Progenitor cell of endocrine pancreas (in vitro differentiated cells): ENCODE measurements around the gene REXO1. TPM values are rescaled to one million over a fixed set of nuclear protein-coding genes. Genes with fewer than 3 reads are reported as not detected.
"Not testable (repeated sequence)": the region's sequence is repeated elsewhere in the genome, so short reads cannot be mapped to it uniquely, and the experiment has no call there.

Source experiments
- DNase-seq: peaks from one replicate; pipeline ENCODE4 v3.0.0; 2021; ENCODE audit warnings: low spot score; ENCODE audit not compliant: unreplicated experiment
- H3K27ac Mint-ChIP-seq: 2 replicates; pipeline ENCODE4 v1.8.0; 2021; ENCODE audit warnings: mild to moderate bottlenecking, moderate library complexity, mixed read lengths
- H3K27me3 Mint-ChIP-seq: 2 replicates; pipeline ENCODE4 v1.8.0; 2021; ENCODE audit warnings: mixed read lengths
- H3K36me3 Mint-ChIP-seq: 2 replicates; pipeline ENCODE4 v1.8.0; 2022; ENCODE audit warnings: mixed read lengths; ENCODE audit not compliant: insufficient read depth
- H3K4me1 Mint-ChIP-seq: 2 replicates; pipeline ENCODE4 v1.8.0; 2021; ENCODE audit warnings: low read depth, mixed read lengths
- H3K4me3 Mint-ChIP-seq: 2 replicates; pipeline ENCODE4 v1.8.0; 2021; ENCODE audit warnings: low read depth, mild to moderate bottlenecking, moderate library complexity, mixed read lengths
- H3K9me3 Mint-ChIP-seq: 2 replicates; pipeline ENCODE4 v1.8.0; 2021; ENCODE audit warnings: low read depth, mixed read lengths
- total RNA-seq: library from RNA; stranded (reverse); gene quantifications from 2 replicates; pipeline ENCODE4 v1.2.1, GENCODE V29; 2021
- TF ChIP-seq, protein P1 (sequence below): fragments of 200-600 bp; sonication (generic); IDR thresholded peaks from one replicate; pipeline ENCODE4 v1.5.0; 2021; ENCODE audit warnings: antibody characterized with exemption, mild to moderate bottlenecking; ENCODE audit not compliant: unreplicated experiment

Gene REXO1
- total RNA-seq, 1 donor from 2014 or later: 42.8 TPM

GRCh38 chr19:1876496-1877279 is 28.4 kb upstream of the REXO1 start:
- not testable (repeated sequence) for H3K27me3 Mint-ChIP-seq, DNase-seq, H3K9me3 Mint-ChIP-seq, H3K36me3 Mint-ChIP-seq
- Mint-ChIP-seq H3K4me1 (peaks cover 16% of the 10 kb centered on the region), H3K27ac (peak overlapping the region; percentile 84), H3K4me3 (peak overlapping the region; percentile 93)
- TF ChIP-seq, protein P1, sequence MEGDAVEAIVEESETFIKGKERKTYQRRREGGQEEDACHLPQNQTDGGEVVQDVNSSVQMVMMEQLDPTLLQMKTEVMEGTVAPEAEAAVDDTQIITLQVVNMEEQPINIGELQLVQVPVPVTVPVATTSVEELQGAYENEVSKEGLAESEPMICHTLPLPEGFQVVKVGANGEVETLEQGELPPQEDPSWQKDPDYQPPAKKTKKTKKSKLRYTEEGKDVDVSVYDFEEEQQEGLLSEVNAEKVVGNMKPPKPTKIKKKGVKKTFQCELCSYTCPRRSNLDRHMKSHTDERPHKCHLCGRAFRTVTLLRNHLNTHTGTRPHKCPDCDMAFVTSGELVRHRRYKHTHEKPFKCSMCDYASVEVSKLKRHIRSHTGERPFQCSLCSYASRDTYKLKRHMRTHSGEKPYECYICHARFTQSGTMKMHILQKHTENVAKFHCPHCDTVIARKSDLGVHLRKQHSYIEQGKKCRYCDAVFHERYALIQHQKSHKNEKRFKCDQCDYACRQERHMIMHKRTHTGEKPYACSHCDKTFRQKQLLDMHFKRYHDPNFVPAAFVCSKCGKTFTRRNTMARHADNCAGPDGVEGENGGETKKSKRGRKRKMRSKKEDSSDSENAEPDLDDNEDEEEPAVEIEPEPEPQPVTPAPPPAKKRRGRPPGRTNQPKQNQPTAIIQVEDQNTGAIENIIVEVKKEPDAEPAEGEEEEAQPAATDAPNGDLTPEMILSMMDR: peak; percentile 20

GRCh38 chr19:1875646-1876495 is 27.6 kb upstream of the REXO1 start:
- Mint-ChIP-seq H3K4me3 (peak overlapping the region; percentile 93), H3K27me3 (no peaks in the 10 kb centered on the region), H3K9me3 (no peaks in the 10 kb centered on the region), H3K4me1 (peaks cover 20% of the 10 kb centered on the region), H3K36me3 (no peaks in the 10 kb centered on the region), H3K27ac (peak overlapping the region; percentile 91)
- TF ChIP-seq, protein P1: no peak
- DNase-seq: peak; percentile 76

GRCh38 chr19:1875265-1875645 is 27.0 kb upstream of the REXO1 start:
- H3K4me1 Mint-ChIP-seq: peaks cover 22% of the 10 kb centered on the region
- DNase-seq, H3K27me3 Mint-ChIP-seq, H3K36me3 Mint-ChIP-seq, H3K9me3 Mint-ChIP-seq: not testable (repeated sequence)
- peak overlapping the region; percentile 91 for H3K27ac Mint-ChIP-seq
- H3K4me3 Mint-ChIP-seq: peak overlapping the region; percentile 93

DNA sequence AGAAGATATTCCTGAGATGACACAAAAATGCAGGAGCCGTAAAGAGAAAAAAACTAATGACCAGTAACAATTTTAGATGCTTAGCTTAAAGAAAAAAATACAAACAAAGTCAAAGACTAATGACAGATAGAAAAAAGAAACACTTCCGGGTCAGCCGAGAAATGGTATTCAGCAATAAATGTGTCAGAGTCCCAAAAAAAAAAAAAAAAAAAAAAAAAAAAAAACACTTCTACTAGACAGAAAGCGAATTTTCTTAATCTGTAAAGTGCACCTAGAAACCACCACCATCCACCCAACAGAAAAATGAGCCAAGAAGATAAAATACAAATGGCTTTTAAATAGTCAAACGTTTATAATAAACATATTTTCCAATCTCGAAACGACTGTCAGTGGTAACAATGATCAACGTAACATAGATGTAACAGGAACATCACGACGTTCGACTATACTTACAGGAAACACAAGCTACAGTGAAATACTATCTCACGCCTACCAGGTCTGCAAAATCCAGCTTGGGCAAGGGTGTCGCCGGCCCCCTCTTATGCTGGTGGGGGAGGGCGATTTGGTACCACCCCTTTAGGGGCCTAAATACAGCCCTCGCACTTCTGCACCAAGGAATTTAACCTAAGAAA is 26.4 kb upstream of the REXO1 start:
- TF ChIP-seq, protein P1: no peak
- no peaks in the 10 kb centered on the region for H3K36me3 Mint-ChIP-seq
- H3K27ac Mint-ChIP-seq: peak overlapping the region; percentile 91
- peaks cover 22% of the 10 kb centered on the region for H3K4me1 Mint-ChIP-seq
- H3K9me3 Mint-ChIP-seq: no peaks in the 10 kb centered on the region
- no peaks in the 10 kb centered on the region for H3K27me3 Mint-ChIP-seq
- peak overlapping the region; percentile 93 for H3K4me3 Mint-ChIP-seq
- no peak for DNase-seq

DNA sequence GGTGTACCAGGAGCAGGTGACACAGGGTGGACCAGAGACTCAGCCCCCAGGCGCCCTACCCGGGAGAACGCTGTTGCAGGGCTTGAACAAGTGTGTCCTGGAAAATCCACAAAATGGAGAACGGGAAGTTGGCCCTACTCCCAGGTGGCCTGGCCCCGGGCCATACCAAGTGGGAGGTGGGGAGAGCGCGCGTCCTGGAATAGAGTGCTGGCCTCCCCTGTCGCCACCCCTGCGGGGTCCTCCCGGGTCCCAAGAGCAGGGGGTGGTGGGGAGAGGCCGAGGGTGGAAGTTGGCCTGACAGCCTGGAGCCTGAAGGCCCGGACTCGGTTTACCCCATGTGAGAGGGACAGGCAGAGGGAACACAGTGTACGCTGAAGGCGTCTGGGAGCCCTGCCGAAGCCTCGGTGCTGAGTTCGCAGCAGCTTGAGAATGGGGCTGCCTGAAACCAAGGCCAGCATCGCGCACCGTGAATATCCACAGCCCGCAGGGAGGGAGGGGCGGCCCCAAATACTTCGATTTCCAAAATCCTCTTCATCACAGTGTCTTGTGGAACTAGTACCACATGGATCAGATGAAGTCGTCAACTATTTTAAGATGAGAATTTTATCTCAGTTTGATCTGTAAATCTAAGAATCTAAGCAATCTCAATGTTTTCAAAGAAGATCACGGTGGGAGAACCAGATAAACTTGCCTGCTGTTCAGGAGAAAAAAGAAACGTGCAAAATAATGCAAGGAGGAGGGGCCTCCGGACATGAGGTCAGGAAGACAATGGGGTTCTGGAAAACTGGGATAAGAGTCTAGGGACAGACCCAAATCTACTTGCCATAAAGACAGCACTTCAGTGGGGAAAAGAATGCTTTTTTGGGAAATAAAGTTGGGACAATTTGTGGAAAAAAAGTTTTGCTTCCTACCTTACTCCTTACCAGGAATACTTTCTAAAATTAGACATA is 25.5 kb upstream of the REXO1 start:
- Mint-ChIP-seq H3K4me1 (peaks cover 22% of the 10 kb centered on the region), H3K27me3 (no peaks in the 10 kb centered on the region), H3K27ac (peak overlapping the region; percentile 7), H3K9me3 (no peaks in the 10 kb centered on the region), H3K4me3 (peak overlapping the region; percentile 93), H3K36me3 (no peaks in the 10 kb centered on the region)
- TF ChIP-seq, protein P1: no peak
- DNase-seq: no peak
